HG03565 (cell line): ENCODE results near the gene COX8A.

ENCODE experiments used
- ATAC-seq: cut with Tn5 transposase; IDR thresholded peaks from one replicate; pipeline ENCODE4 v1.9.1; 2021; ENCODE audit warnings: mild to moderate bottlenecking, moderate library complexity; ENCODE audit not compliant: unreplicated experiment

Gene COX8A

GRCh38 chr11:64019106-64020037 lies 45.0 kb downstream of the COX8A start:
- no peak for ATAC-seq

GRCh38 chr11:64020976-64021756 lies 46.7 kb downstream of the COX8A start:
- ATAC-seq, result no peak

GRCh38 chr11:64021757-64022093 lies 47.3 kb downstream of the COX8A start:
- no peak for ATAC-seq

- no peak for ATAC-seq
These were observed 47.8 kb downstream of the COX8A start for GRCh38 chr11:64022125-64022784.

GRCh38 chr11:64023712-64024710 lies 49.6 kb downstream of the COX8A start:
- ATAC-seq, result no peak

GRCh38 chr11:64025205-64025604 lies 50.8 kb downstream of the COX8A start:
- no peak for ATAC-seq
